OCI-LY1 (cell line): ENCODE data around the gene CTSS.
"Not testable (repeated sequence)": the region's sequence is repeated elsewhere in the genome, so short reads cannot be mapped to it uniquely, and the experiment has no call there.

ENCODE experiments used
- H2AFZ ChIP-seq: fragments of 200-600 bp; sonication (generic), shearing (Covaris generic); 2 replicates; pipeline ENCODE4 v1.6.0; 2014; ENCODE audit warnings: antibody characterized with exemption, mild to moderate bottlenecking, low read length
- H3F3A ChIP-seq: fragments of 200-600 bp; sonication (generic), shearing (Covaris generic); 2 replicates; pipeline ENCODE4 v1.6.0; 2014; ENCODE audit warnings: mild to moderate bottlenecking, antibody characterized with exemption, low read length, moderate library complexity; ENCODE audit not compliant: insufficient read depth
- H3K27ac ChIP-seq: fragments of 200-600 bp; sonication (generic); 2 replicates; pipeline ENCODE4 v1.5.1; 2014; ENCODE audit warnings: low read length, mixed run types, mild to moderate bottlenecking, low read depth; ENCODE audit not compliant: poor library complexity, severe bottlenecking
- H3K27me3 ChIP-seq: fragments of 200-600 bp; sonication (generic); 2 replicates; pipeline ENCODE4 v1.6.0; 2014; ENCODE audit warnings: antibody characterized with exemption, mild to moderate bottlenecking, low read length, moderate library complexity; ENCODE audit not compliant: insufficient read depth
- H3K36me3 ChIP-seq: fragments of 200-600 bp; sonication (generic); 2 replicates; pipeline ENCODE4 v1.6.1; 2014; ENCODE audit warnings: mild to moderate bottlenecking, antibody characterized with exemption, low read length, moderate library complexity, mixed read lengths; ENCODE audit not compliant: insufficient read depth
- H3K4me1 ChIP-seq: fragments of 200-600 bp; sonication (generic); 2 replicates; pipeline ENCODE4 v1.5.1; 2014; ENCODE audit warnings: mild to moderate bottlenecking, low read length, moderate library complexity; ENCODE audit not compliant: insufficient read depth, severe bottlenecking
- H3K4me2 ChIP-seq: fragments of 200-600 bp; sonication (generic), shearing (Covaris generic); 2 replicates; pipeline ENCODE4 v1.6.1; 2014; ENCODE audit warnings: low read length
- H3K4me3 ChIP-seq: fragments of 200-600 bp; sonication (generic); 2 replicates; pipeline ENCODE4 v1.5.1; 2014; ENCODE audit warnings: low read length, low read depth, mild to moderate bottlenecking, mixed read lengths; ENCODE audit not compliant: poor library complexity, severe bottlenecking
- H3K79me2 ChIP-seq: fragments of 200-600 bp; shearing (Covaris generic); 2 replicates; pipeline ENCODE4 v1.6.1; 2016; ENCODE audit warnings: mixed run types, low read length, mixed read lengths; ENCODE audit not compliant: insufficient read depth
- H3K9ac ChIP-seq: fragments of 200-600 bp; sonication (generic), shearing (Covaris generic); 2 replicates; pipeline ENCODE4 v1.6.1; 2014; ENCODE audit warnings: mild to moderate bottlenecking, low read length, mixed read lengths
- H3K9me2 ChIP-seq: fragments of 200-600 bp; sonication (generic), shearing (Covaris generic); 2 replicates; pipeline ENCODE4 v1.6.1; 2014; ENCODE audit warnings: low read depth, mild to moderate bottlenecking, low read length, mixed read lengths
- H3K9me3 ChIP-seq: fragments of 200-600 bp; shearing (Covaris generic); 2 replicates; pipeline ENCODE4 v1.6.1; 2014; ENCODE audit warnings: low read length, mixed read lengths
- H4K20me1 ChIP-seq: fragments of 200-600 bp; sonication (generic), shearing (Covaris generic); 2 replicates; pipeline ENCODE4 v1.6.0; 2016; ENCODE audit warnings: mild to moderate bottlenecking, low read length; ENCODE audit not compliant: insufficient read depth
- CTCF ChIP-seq: fragments of 200-600 bp; sonication (generic), shearing (Covaris generic); IDR thresholded peaks from 2 replicates; pipeline ENCODE4 v1.5.1; 2017; ENCODE audit warnings: mild to moderate bottlenecking, antibody characterized with exemption, low read length, moderate library complexity, mixed read lengths
- EZH2 ChIP-seq: fragments of 200-600 bp; sonication (generic), shearing (Covaris generic); IDR thresholded peaks from 2 replicates; pipeline ENCODE4 v1.8.0; 2017; ENCODE audit warnings: borderline replicate concordance, mixed run types, mild to moderate bottlenecking, antibody characterized with exemption, low read length, moderate library complexity, mixed read lengths

The CTSS gene

GRCh38 chr1:150720098-150720497 lies 45.5 kb downstream of the CTSS start:
- no peak overlapping the region for H3K9ac ChIP-seq
- H3K79me2 ChIP-seq, result no peaks in the 10 kb centered on the region
- no peak for TF ChIP-seq CTCF
- TF ChIP-seq EZH2, result no peak

GRCh38 chr1:150718225-150718891 lies 47.2 kb downstream of the CTSS start:
- no peaks in the 10 kb centered on the region for H3K4me1 ChIP-seq
- H3K9me3 ChIP-seq, result no peaks in the 10 kb centered on the region
- H3K36me3 ChIP-seq, result no peaks in the 10 kb centered on the region
- no peak overlapping the region for H3K4me2 ChIP-seq
- H4K20me1 ChIP-seq, result no peaks in the 10 kb centered on the region
- H3K9ac ChIP-seq, result no peak overlapping the region
- no peaks in the 10 kb centered on the region for H3K9me2 ChIP-seq
- H3K4me3 ChIP-seq, result no peak overlapping the region
- H3K79me2 ChIP-seq, result no peaks in the 10 kb centered on the region
- no peaks in the 10 kb centered on the region for H3K27me3 ChIP-seq
- H3K27ac ChIP-seq, result no peak overlapping the region
- TF ChIP-seq EZH2, result no peak
- no peak for TF ChIP-seq CTCF
- no peaks in the 10 kb centered on the region for H3F3A ChIP-seq
- H2AFZ ChIP-seq, result no peak overlapping the region

More at GRCh38 chr1:150720098-150720497, 45.5 kb downstream of the CTSS start:
- Histone ChIP-seq H3K4me1 (no peaks in the 10 kb centered on the region), H3K27ac (no peak overlapping the region), H3K9me2 (no peaks in the 10 kb centered on the region), H3K9me3 (no peaks in the 10 kb centered on the region), H4K20me1 (no peaks in the 10 kb centered on the region), H3K36me3 (no peaks in the 10 kb centered on the region), H3F3A (no peaks in the 10 kb centered on the region), H3K27me3 (no peaks in the 10 kb centered on the region), H2AFZ (no peak overlapping the region), H3K4me3 (no peak overlapping the region), H3K4me2 (no peak overlapping the region)

GRCh38 chr1:150709031-150709430 lies 56.5 kb downstream of the CTSS start:
- H2AFZ ChIP-seq, H3K9ac ChIP-seq, H3K36me3 ChIP-seq, H3K4me2 ChIP-seq, H4K20me1 ChIP-seq, H3K4me1 ChIP-seq, H3F3A ChIP-seq, H3K27ac ChIP-seq, H3K4me3 ChIP-seq, H3K27me3 ChIP-seq, H3K9me2 ChIP-seq, H3K9me3 ChIP-seq, H3K79me2 ChIP-seq: not testable (repeated sequence)

- H3K27me3 ChIP-seq, result no peaks in the 10 kb centered on the region
Observed at GRCh38 chr1:150708595-150708994, 57.0 kb downstream of the CTSS start.

More at GRCh38 chr1:150708595-150708994, 57.0 kb downstream of the CTSS start:
- Histone ChIP-seq H3K9ac (no peak overlapping the region), H3K4me2 (no peak overlapping the region), H3K4me3 (no peak overlapping the region), H2AFZ (no peak overlapping the region), H3K36me3 (no peaks in the 10 kb centered on the region), H3K9me3 (no peaks in the 10 kb centered on the region), H3K4me1 (no peaks in the 10 kb centered on the region), H3K27ac (no peak overlapping the region), H3F3A (no peaks in the 10 kb centered on the region), H4K20me1 (no peaks in the 10 kb centered on the region), H3K9me2 (no peaks in the 10 kb centered on the region), H3K79me2 (no peaks in the 10 kb centered on the region)
- no peak for TF ChIP-seq EZH2
- TF ChIP-seq CTCF, result no peak
